Measurements from ENCODE around the gene DTNB. TPM values are rescaled to one million over a fixed set of nuclear protein-coding genes. Genes with fewer than 3 reads are reported as not detected.

The DTNB gene
- total and polyA plus RNA-seq, 10 of the 15 experiments (the other 5 are each of a cell fraction or from before 2014, with no cell fraction given), result 4.5 to 30.6 (median 11.9) TPM

DNA sequence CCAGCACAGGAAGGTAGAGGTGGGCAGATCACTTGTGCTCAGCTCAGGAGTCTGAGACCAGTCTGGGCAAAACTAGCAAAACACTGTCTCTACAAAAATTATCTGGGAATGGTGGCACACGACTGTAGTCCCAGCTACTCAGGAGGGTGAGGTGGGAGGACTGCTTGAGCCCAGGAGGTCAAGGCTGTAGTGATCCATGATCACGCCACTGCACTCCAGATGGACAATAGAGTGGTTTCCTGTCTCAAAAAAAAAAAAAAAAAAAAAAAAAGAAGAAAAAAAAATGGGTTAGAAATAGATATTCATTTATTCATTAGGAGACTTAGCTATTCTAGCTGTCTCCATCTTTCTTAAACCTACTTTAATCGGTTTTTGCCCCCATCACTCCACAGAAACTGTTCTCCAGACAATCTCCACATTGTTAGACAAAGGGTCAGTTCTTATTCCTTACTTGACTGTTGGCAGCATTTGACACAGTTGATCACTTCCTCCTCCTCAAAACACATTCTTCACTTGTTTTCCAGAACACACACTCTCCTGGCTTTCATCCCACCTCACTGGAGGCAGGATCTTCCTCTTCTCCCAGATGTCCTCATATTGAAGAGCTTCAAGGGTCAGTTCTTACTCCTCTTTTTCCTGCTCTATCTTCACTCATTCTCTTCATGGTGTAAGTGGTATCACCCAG is 103.1 kb downstream of the DTNB start:
- POLR2A ChIA-PET, result interaction anchor here (0.5 to 0.7 kb wide), 4 partner anchors 41 to 1181 kb away, joined by 3 to 9 read pairs (median 6); no protein-coding TSS in a partner anchor
- no peaks in the 10 kb centered on the region for H3K36me3 ChIP-seq (ENCODE audit: control insufficient read depth in 2 of 2, insufficient read depth in 2 of 2, low read length in 1 of 2)
- no TSS peak for BruUV-seq (replicated peaks)
- H4K20me1 ChIP-seq (ENCODE audit: control insufficient read depth, insufficient read depth), result no peaks in the 10 kb centered on the region
- FAIRE-seq (no peak), DNase-seq (ENCODE audit: low read depth, low spot score) (no peak), ATAC-seq (no peak)
- intact Hi-C loops (cut with micrococcal nuclease; ENCODE audit: unreplicated experiment) (no loop called here), in situ Hi-C loops (cut with MboI) (no loop called here)
- H3K9ac ChIP-seq (ENCODE audit: control insufficient read depth, insufficient read depth, low read length), result no peak overlapping the region
- no peak overlapping the region for H3K4me3 ChIP-seq
- no peaks in the 10 kb centered on the region for H3K79me2 ChIP-seq (ENCODE audit: control insufficient read depth, insufficient read depth, low read length)
- TF ChIP-seq CREM (IDR thresholded peaks at IDR 0.05; ENCODE audit: low read depth) (no peak), ZBED1 (IDR thresholded peaks at IDR 0.05; ENCODE audit: borderline replicate concordance) (no peak), POLR2AphosphoS2 (IDR thresholded peaks at IDR 0.05; ENCODE audit: low read depth, low read length) (no peak), FOS (IDR thresholded peaks at IDR 0.05; ENCODE audit: borderline replicate concordance, extremely low read depth, insufficient read length) (no peak), JUNB (IDR thresholded peaks at IDR 0.05) (no peak), RAD51 (IDR thresholded peaks at IDR 0.05) (no peak), TCF7 (IDR thresholded peaks at IDR 0.05; ENCODE audit: borderline replicate concordance) (no peak), JUND (IDR thresholded peaks at IDR 0.05; ENCODE audit: low read depth, low read length) (no peak)
- TF ChIP-seq, protein P1, sequence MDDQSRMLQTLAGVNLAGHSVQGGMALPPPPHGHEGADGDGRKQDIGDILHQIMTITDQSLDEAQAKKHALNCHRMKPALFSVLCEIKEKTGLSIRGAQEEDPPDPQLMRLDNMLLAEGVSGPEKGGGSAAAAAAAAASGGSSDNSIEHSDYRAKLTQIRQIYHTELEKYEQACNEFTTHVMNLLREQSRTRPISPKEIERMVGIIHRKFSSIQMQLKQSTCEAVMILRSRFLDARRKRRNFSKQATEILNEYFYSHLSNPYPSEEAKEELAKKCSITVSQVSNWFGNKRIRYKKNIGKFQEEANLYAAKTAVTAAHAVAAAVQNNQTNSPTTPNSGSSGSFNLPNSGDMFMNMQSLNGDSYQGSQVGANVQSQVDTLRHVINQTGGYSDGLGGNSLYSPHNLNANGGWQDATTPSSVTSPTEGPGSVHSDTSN (IDR thresholded peaks at IDR 0.05; ENCODE audit: insufficient replicate concordance, low read depth, low read length), result no peak
- H3K9me3 ChIP-seq (replicated peaks; ENCODE audit: control insufficient read depth, insufficient read depth, low read length), result no peaks in the 10 kb centered on the region
- peaks cover 16% of the 10 kb centered on the region for H3K4me1 ChIP-seq (ENCODE audit: control insufficient read depth, insufficient read depth, low read length)
- 77% methylated on average over 3 of the region's 3 CpGs for WGBS (ENCODE audit: insufficient coverage, insufficient replicate concordance, low lambda C conversion rate, missing lambda C conversion rate)
- H3K27me3 ChIP-seq (replicated peaks in 1 of 2; ENCODE audit: control insufficient read depth in 2 of 2, insufficient read depth in 2 of 2, low read length in 1 of 2), result no peaks in the 10 kb centered on the region
- SMC1A ChIA-PET (ENCODE audit: uncharacterized antibody, unreplicated experiment), result interaction anchor here (0.8 kb wide), 1 partner anchor 46 kb away, joined by 3 read pairs; no protein-coding TSS in a partner anchor
- RAD21 ChIA-PET (ENCODE audit: unreplicated experiment), result interaction anchor here (0.6 to 1.0 kb wide), 3 partner anchors 12 to 882 kb away, joined by 3 read pairs; no protein-coding TSS in a partner anchor
- no peak overlapping the region for H3K4me2 ChIP-seq (ENCODE audit: control insufficient read depth, insufficient read depth)
- CTCF ChIA-PET, result interaction anchor here (0.6 to 1.3 kb wide), 4 partner anchors 256 to 373 kb away, joined by 3 to 4 read pairs (median 3); no protein-coding TSS in a partner anchor
- H3K27ac ChIP-seq (ENCODE audit: control insufficient read depth, insufficient read depth), result no peak overlapping the region
- no peak overlapping the region for H2AFZ ChIP-seq (ENCODE audit: control insufficient read depth, low read depth, low read length)

All from GM12878 (cell line).